H1 (cell line): Measurements from ENCODE around the gene HELZ2. TPM values are rescaled to one million over a fixed set of nuclear protein-coding genes. Genes with fewer than 3 reads are reported as not detected.
A peak's percentile ranks its signal among the peaks of the same experiment; 100 is the strongest.

Experiments
- CTCF ChIA-PET: fragments of 300-600 bp; sonication (Branson Sonifier 250); formaldehyde crosslinking; loops from one replicate; lab custom pipeline; 2021; ENCODE audit not compliant: partially characterized antibody; lab: Charles Lee
- POLR2A ChIA-PET: fragments of 300-600 bp; sonication (Branson Sonifier 250); formaldehyde crosslinking; loops from one replicate; lab custom pipeline; 2021; ENCODE audit warnings: inconsistent platforms; ENCODE audit not compliant: partially characterized antibody; lab: Charles Lee
- DNase-seq, 2 experiments: peaks; one replicate each; pipeline versions ENCODE4 v3.0.0 to v3.0.0-alpha.2; 2010 to 2022; ENCODE audit warnings: low spot score in 2 of 2, low read depth in 1 of 2, mixed read lengths in 1 of 2
- FAIRE-seq: peaks from 2 replicates; lab custom pipeline; 2011; peaks lifted over from hg19 to GRCh38; lab: Jason Lieb, UNC
- H2AFZ ChIP-seq: 2 replicates; pipeline ENCODE4 v1.8.1; 2012; ENCODE audit warnings: low read length, inconsistent platforms
- H2AK5ac ChIP-seq: 2 replicates; pipeline ENCODE4 v1.6.1; 2013; ENCODE audit warnings: low read depth, low read length
- H2BK120ac ChIP-seq: replicated peaks from 2 replicates; pipeline ENCODE3; 2013; ENCODE audit warnings: low read depth, low read length, inconsistent platforms
- H2BK12ac ChIP-seq: 2 replicates; pipeline ENCODE4 v1.6.1; 2013; ENCODE audit warnings: low read depth, low read length
- H2BK15ac ChIP-seq: 2 replicates; pipeline ENCODE4 v1.6.1; 2013; ENCODE audit warnings: low read length
- H2BK20ac ChIP-seq: 2 replicates; pipeline ENCODE4 v1.6.1; 2013; ENCODE audit warnings: low read length
- H2BK5ac ChIP-seq: 2 replicates; pipeline ENCODE4 v1.6.1; 2013; ENCODE audit warnings: low read depth, low read length
- H3K14ac ChIP-seq: 2 replicates; pipeline ENCODE4 v1.6.1; 2013; ENCODE audit warnings: inconsistent platforms; ENCODE audit not compliant: insufficient read length
- H3K18ac ChIP-seq: 2 replicates; pipeline ENCODE4 v1.6.1; 2013; ENCODE audit warnings: low read length; ENCODE audit errors: extremely low read depth
- H3K23ac ChIP-seq: 2 replicates; pipeline ENCODE4 v1.6.1; 2013; ENCODE audit warnings: inconsistent platforms; ENCODE audit not compliant: insufficient read length
- H3K23me2 ChIP-seq: 2 replicates; pipeline ENCODE4 v1.6.1; 2013; ENCODE audit warnings: low read depth, low read length
- H3K27ac ChIP-seq: 2 replicates; pipeline ENCODE4 v1.6.1; 2011; ENCODE audit warnings: low read depth, low read length, inconsistent platforms
- H3K27me3 ChIP-seq, 4 experiments: replicated peaks in 1 of 4; 1 replicate in 1 of 4; 2 replicates in 3 of 4; pipeline versions ENCODE4 v1.6.1 to v1.8.1; 2011 to 2013; ENCODE audit warnings: low read length in 3 of 4, mild to moderate bottlenecking in 3 of 4, inconsistent platforms in 2 of 4, mixed read lengths in 2 of 4, moderate library complexity in 1 of 4; ENCODE audit not compliant: control insufficient read depth in 3 of 4, insufficient read depth in 3 of 4; ENCODE audit errors: extremely low read depth in 1 of 4
- H3K36me3 ChIP-seq, 4 experiments: 2 replicates each; pipeline versions ENCODE4 v1.6.1 to v1.8.1; 2011 to 2013; ENCODE audit warnings: mild to moderate bottlenecking in 4 of 4, low read length in 3 of 4, moderate library complexity in 2 of 4, control low read depth in 1 of 4, inconsistent platforms in 1 of 4; ENCODE audit not compliant: insufficient read depth in 4 of 4, control insufficient read depth in 2 of 4
- H3K4ac ChIP-seq: replicated peaks from 2 replicates; pipeline ENCODE3; 2013; ENCODE audit warnings: low read length, low read depth, mixed read lengths, inconsistent platforms; ENCODE audit not compliant: insufficient read length
- H3K4me1 ChIP-seq, 4 experiments: replicated peaks in 1 of 4; 1 replicate in 1 of 4; 2 replicates in 3 of 4; pipeline versions ENCODE4 v1.6.1 to v1.8.1; 2011 to 2013; ENCODE audit warnings: low read length in 3 of 4, inconsistent platforms in 2 of 4, mixed read lengths in 1 of 4; ENCODE audit not compliant: insufficient read depth in 4 of 4, control insufficient read depth in 3 of 4
- H3K4me2 ChIP-seq, 2 experiments: 2 replicates each; pipeline versions ENCODE4 v1.6.1 to v1.8.1; 2011 to 2013; ENCODE audit warnings: low read depth in 2 of 2, low read length in 2 of 2, control low read depth in 1 of 2, inconsistent platforms in 1 of 2, mild to moderate bottlenecking in 1 of 2; ENCODE audit not compliant: insufficient read depth in 1 of 2
- H3K4me3 ChIP-seq, 4 experiments: fragments of 200-600, 300-600 bp in 1 of 4; sonication (generic), shearing (Covaris generic), sonication (Bioruptor Twin) in 1 of 4; 2 replicates each; pipeline versions ENCODE4 v1.5.1 to v1.8.1; 2011 to 2016; ENCODE audit warnings: low read length in 4 of 4, low read depth in 3 of 4, control low read depth in 2 of 4, inconsistent platforms in 2 of 4, mild to moderate bottlenecking in 2 of 4, mixed read lengths in 1 of 4, moderate library complexity in 1 of 4; ENCODE audit not compliant: insufficient read depth in 2 of 4; ENCODE audit errors: extremely low read depth in 1 of 4
- H3K56ac ChIP-seq: replicated peaks from 2 replicates; pipeline ENCODE3; 2013; ENCODE audit warnings: low read depth, mild to moderate bottlenecking, mixed read lengths, low read length, inconsistent platforms; ENCODE audit not compliant: insufficient read length
- H3K79me1 ChIP-seq: 2 replicates; pipeline ENCODE4 v1.6.1; 2013; ENCODE audit warnings: low read depth, low read length, control low read depth
- H3K79me2 ChIP-seq, 2 experiments: 2 replicates each; pipeline versions ENCODE4 v1.6.1 to v1.8.1; 2012 to 2013; ENCODE audit warnings: low read length in 2 of 2, mild to moderate bottlenecking in 2 of 2, inconsistent platforms in 1 of 2; ENCODE audit not compliant: insufficient read depth in 2 of 2, control insufficient read depth in 1 of 2
- H3K9ac ChIP-seq, 4 experiments: replicated peaks in 1 of 4; 1 replicate in 1 of 4; 2 replicates in 3 of 4; pipeline versions ENCODE4 v1.6.1 to v1.8.1; 2011 to 2013; ENCODE audit warnings: low read depth in 3 of 4, low read length in 3 of 4, control low read depth in 2 of 4, mild to moderate bottlenecking in 2 of 4, moderate library complexity in 2 of 4, inconsistent platforms in 1 of 4; ENCODE audit errors: extremely low read depth in 1 of 4
- H3K9me3 ChIP-seq, 2 experiments: 2 replicates each; pipeline versions ENCODE4 v1.6.1 to v1.8.1; 2012 to 2013; ENCODE audit warnings: mild to moderate bottlenecking in 2 of 2, moderate library complexity in 2 of 2, control low read depth in 1 of 2, inconsistent platforms in 1 of 2, low read depth in 1 of 2, low read length in 1 of 2, mixed read lengths in 1 of 2; ENCODE audit not compliant: insufficient read depth in 2 of 2
- H4K20me1 ChIP-seq, 2 experiments: replicated peaks in 1 of 2; 2 replicates each; pipeline versions ENCODE3 to v1.8.1; 2011 to 2013; ENCODE audit warnings: inconsistent platforms in 2 of 2, low read length in 2 of 2, mild to moderate bottlenecking in 1 of 2; ENCODE audit not compliant: insufficient read depth in 2 of 2, control insufficient read depth in 1 of 2
- H4K5ac ChIP-seq: 2 replicates; pipeline ENCODE4 v1.6.1; 2013; ENCODE audit warnings: low read length, low read depth, mixed read lengths, inconsistent platforms; ENCODE audit not compliant: insufficient read length
- H4K8ac ChIP-seq: 2 replicates; pipeline ENCODE4 v1.8.0; 2013; ENCODE audit warnings: mild to moderate bottlenecking, moderate library complexity, low read length, inconsistent platforms; ENCODE audit not compliant: insufficient read depth; ENCODE audit errors: extremely low read depth
- H4K91ac ChIP-seq: replicated peaks from 2 replicates; pipeline ENCODE3; 2013; ENCODE audit warnings: low read length, mixed read lengths, inconsistent platforms; ENCODE audit not compliant: insufficient read length
- CREB1 ChIP-seq: IDR thresholded peaks from 2 replicates; pipeline ENCODE4 v1.6.1; 2012; ENCODE audit warnings: inconsistent platforms
- GABPA ChIP-seq: IDR thresholded peaks from 2 replicates; pipeline ENCODE4 v1.6.1; 2011; ENCODE audit warnings: mild to moderate bottlenecking, low read length, moderate library complexity, borderline replicate concordance; ENCODE audit not compliant: insufficient read depth
- KDM4A ChIP-seq: IDR thresholded peaks from one replicate; pipeline ENCODE4 v1.7.1; 2012; ENCODE audit warnings: low read depth, mild to moderate bottlenecking, moderate library complexity, low read length, inconsistent platforms; ENCODE audit not compliant: severe bottlenecking
- WGBS, 2 experiments: shearing (Covaris generic) in 1 of 2; methylation state at CpG; one replicate each; pipeline versions ENCODE4 v1.1.6 to v1.1.7; 2013 to 2015; ENCODE audit warnings: low lambda C conversion rate in 2 of 2, mixed read lengths in 2 of 2, inconsistent platforms in 1 of 2, low coverage in 1 of 2, missing lambda C conversion rate in 1 of 2; ENCODE audit not compliant: insufficient replicate concordance in 2 of 2, insufficient coverage in 1 of 2, insufficient read length in 1 of 2; ENCODE audit errors: extremely low coverage in 1 of 2, missing lambda C conversion rate in 1 of 2; 5-methylcytosine and 5-hydroxymethylcytosine counted together
- polyA plus RNA-seq, 7 experiments: library from polyadenylated mRNA; depleted of rRNA in 3 of 7; stranded (reverse) in 5 of 7; unstranded in 2 of 7; fragments of >200 nt in 5 of 7; fragments of 200-250 nt in 2 of 7; gene quantifications; 1 replicate in 5 of 7; 2 replicates in 1 of 7; 4 replicates in 1 of 7; pipeline versions ENCODE4 v1.2.1 to v1.2.3, GENCODE V29; 2011 to 2013; ENCODE audit warnings: missing spikeins in 2 of 7, mixed read lengths in 2 of 7
- total RNA-seq: library from RNA; stranded (reverse); fragmentation: NEBNext Ultra II Directional; extraction: Animal tissue kit (Norgen Biotek cat#: 25700); gene quantifications from 2 replicates; pipeline ENCODE4 v1.2.1, GENCODE V29; 2021

The HELZ2 gene
- total and polyA plus RNA-seq, 2 of the 8 experiments (the other 6 are each of a cell fraction or from before 2014, with no cell fraction given), result 7.9 to 17.5 TPM

DNA sequence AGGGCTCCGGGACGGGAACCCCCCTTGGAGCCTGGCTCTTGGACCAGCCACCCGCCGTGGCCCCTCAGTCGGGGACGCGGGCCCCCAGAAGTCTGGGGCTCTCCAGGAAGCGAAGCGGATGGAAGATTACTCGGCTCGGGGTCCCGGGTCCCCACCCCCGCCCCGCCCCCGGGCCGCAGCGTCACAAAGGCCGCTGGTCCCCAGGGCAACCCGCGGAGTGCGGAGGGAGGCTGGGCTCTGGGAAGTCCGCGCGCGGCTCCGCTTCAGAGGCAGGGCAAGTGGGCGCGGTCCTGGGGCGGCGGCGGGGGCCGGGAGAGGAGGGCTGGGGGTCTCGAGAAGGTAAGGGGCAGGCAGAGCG lies 20.1 kb downstream of the HELZ2 start, which contains the start of gene FNDC11:
FNDC11 (plus strand) TSS at position 227 of the 358 bp plus-strand sequence. CDS start 1,505 bp downstream, outside the sequence.
- Histone ChIP-seq H2AFZ (no peak within 1 kb of the TSS; the same call in 1 of the 2 replicates), H3K56ac (no peak within 1 kb of the TSS), H4K20me1 (peaks cover 0 to 1% of the 10 kb centered on the region in 2 experiments), H4K8ac (peak within 1 kb of the TSS; percentile 79), H3K23ac (no peak within 1 kb of the TSS), H3K9ac (peak within 1 kb of the TSS in 1 of 4 experiments; percentile 8; a peak in 2 of 7 replicates), H3K79me2 (no peaks in the 10 kb centered on the region), H2BK120ac (no peak within 1 kb of the TSS), H2AK5ac (no peak within 1 kb of the TSS), H3K14ac (no peak within 1 kb of the TSS), H3K4me1 (peaks cover 0 to 23% (median 14%) of the 10 kb centered on the region in 4 experiments; a peak in 6 of 7 replicates), H3K4me2 (peak within 1 kb of the TSS; percentile 49 to 95), H3K79me1 (no peaks in the 10 kb centered on the region), H3K9me3 (no peaks in the 10 kb centered on the region), H4K91ac (no peak within 1 kb of the TSS), H3K4ac (no peak within 1 kb of the TSS), H3K23me2 (peaks cover 4% of the 10 kb centered on the region; the same call in 1 of the 2 replicates), H2BK20ac (no peak within 1 kb of the TSS; the same call in 1 of the 2 replicates), H2BK12ac (peak within 1 kb of the TSS; percentile 50; the same call in 1 of the 2 replicates), H3K27me3 (no peaks in the 10 kb centered on the region; a peak in 1 of 7 replicates), H3K36me3 (no peaks in the 10 kb centered on the region), H3K4me3 (peak within 1 kb of the TSS; percentile 57 to 99 (median 81)), H2BK5ac (peak within 1 kb of the TSS; percentile 83; the same call in 1 of the 2 replicates), H2BK15ac (no peak within 1 kb of the TSS; the same call in 1 of the 2 replicates), H4K5ac (peak within 1 kb of the TSS; percentile 21), H3K27ac (peak within 1 kb of the TSS; percentile 13; the same call in 1 of the 2 replicates), H3K18ac (peak within 1 kb of the TSS; percentile 91)
- CTCF ChIA-PET, result interaction anchor here (2.5 kb wide), 1 partner anchor 16 kb away, joined by 17 read pairs; the partner anchor contains the start of gene PTK6
- TF ChIP-seq CREB1 (0 out of 2 replicates have a peak, but pooled peaks have one; percentile 9), GABPA (no peak), KDM4A (peak; percentile 44)
- POLR2A ChIA-PET, result interaction anchor here (1.5 kb wide), 1 partner anchor 33 kb away, joined by 7 read pairs; the partner anchor contains the start of gene PPDPF
- FAIRE-seq, result no peak
- WGBS, 2 experiments, result 0% methylated on average over 7 of the region's 34 CpGs; no CpG with 5 or more reads in 1 of the 2 experiments
- DNase-seq, result peak in 1 of 2 experiments; percentile 84
